Trophoblast cell (in vitro differentiated cells and primary cell): Measurements from ENCODE around the gene KLC3.

Experiments used
- DNase-seq, 2 donors: peaks; one replicate each; pipeline ENCODE4 v3.0.0-alpha.2; 2016
- H2AFZ ChIP-seq: 2 replicates; pipeline ENCODE4 v1.6.1; 2013; ENCODE audit warnings: low read length, moderate library complexity, mild to moderate bottlenecking; ENCODE audit not compliant: insufficient read depth, poor library complexity
- H2AK5ac ChIP-seq: 2 replicates; pipeline ENCODE4 v1.6.1; 2013; ENCODE audit warnings: mild to moderate bottlenecking, low read length
- H2BK120ac ChIP-seq: 2 replicates; pipeline ENCODE4 v1.6.1; 2013; ENCODE audit warnings: low read length, mild to moderate bottlenecking, moderate library complexity; ENCODE audit not compliant: insufficient read depth, poor library complexity
- H2BK12ac ChIP-seq: 2 replicates; pipeline ENCODE4 v1.6.1; 2013; ENCODE audit warnings: mild to moderate bottlenecking, low read length, moderate library complexity
- H2BK5ac ChIP-seq: 2 replicates; pipeline ENCODE4 v1.6.1; 2013; ENCODE audit warnings: low read length, low read depth, moderate library complexity, mild to moderate bottlenecking; ENCODE audit not compliant: poor library complexity
- H3K14ac ChIP-seq: 2 replicates; pipeline ENCODE4 v1.6.1; 2013; ENCODE audit warnings: mild to moderate bottlenecking, low read length
- H3K18ac ChIP-seq: 2 replicates; pipeline ENCODE4 v1.6.1; 2013; ENCODE audit warnings: mild to moderate bottlenecking, low read length
- H3K23ac ChIP-seq: 2 replicates; pipeline ENCODE4 v1.6.1; 2013; ENCODE audit warnings: low read length
- H3K27ac ChIP-seq: 2 replicates; pipeline ENCODE4 v1.5.1; 2013; ENCODE audit warnings: low read depth, mild to moderate bottlenecking, inconsistent platforms, low read length, moderate library complexity
- H3K27me3 ChIP-seq: 2 replicates; pipeline ENCODE4 v1.6.1; 2013; ENCODE audit warnings: inconsistent platforms, mild to moderate bottlenecking, low read length, moderate library complexity; ENCODE audit not compliant: insufficient read depth
- H3K36me3 ChIP-seq, 2 experiments: 1 replicate in 1 of 2; 2 replicates in 1 of 2; pipeline ENCODE4 v1.6.1; 2013; ENCODE audit warnings: low read length in 2 of 2, mild to moderate bottlenecking in 2 of 2, moderate library complexity in 1 of 2; ENCODE audit not compliant: insufficient read depth in 2 of 2, control insufficient read depth in 1 of 2
- H3K4ac ChIP-seq: 2 replicates; pipeline ENCODE4 v1.6.1; 2013; ENCODE audit warnings: low read depth, mild to moderate bottlenecking, low read length, moderate library complexity
- H3K4me1 ChIP-seq, 2 experiments: 1 replicate in 1 of 2; 2 replicates in 1 of 2; pipeline ENCODE4 v1.6.1; 2013; ENCODE audit warnings: low read length in 2 of 2, mild to moderate bottlenecking in 2 of 2, moderate library complexity in 1 of 2; ENCODE audit not compliant: insufficient read depth in 2 of 2, control insufficient read depth in 1 of 2
- H3K4me2 ChIP-seq: 2 replicates; pipeline ENCODE4 v1.6.1; 2013; ENCODE audit warnings: inconsistent platforms, mild to moderate bottlenecking, low read length, moderate library complexity
- H3K4me3 ChIP-seq: 2 replicates; pipeline ENCODE4 v1.5.1; 2013; ENCODE audit warnings: mild to moderate bottlenecking, low read depth, low read length, inconsistent platforms
- H3K79me1 ChIP-seq: one replicate; pipeline ENCODE4 v1.6.1; 2013; ENCODE audit warnings: low read length
- H3K79me2 ChIP-seq: 2 replicates; pipeline ENCODE4 v1.6.1; 2013; ENCODE audit warnings: low read length, mild to moderate bottlenecking; ENCODE audit not compliant: control insufficient read depth, insufficient read depth, poor library complexity
- H3K9ac ChIP-seq: 2 replicates; pipeline ENCODE4 v1.6.1; 2013; ENCODE audit warnings: mild to moderate bottlenecking, low read length
- H3K9me3 ChIP-seq: 2 replicates; pipeline ENCODE4 v1.6.1; 2013; ENCODE audit warnings: low read depth, mild to moderate bottlenecking, control low read depth, inconsistent platforms, low read length; ENCODE audit not compliant: insufficient read depth
- H4K12ac ChIP-seq: 2 replicates; pipeline ENCODE4 v1.6.1; 2013; ENCODE audit warnings: low read depth, mild to moderate bottlenecking, low read length, moderate library complexity
- H4K8ac ChIP-seq: 2 replicates; pipeline ENCODE4 v1.6.1; 2013; ENCODE audit warnings: low read depth, mild to moderate bottlenecking, low read length, moderate library complexity
- H4K91ac ChIP-seq: one replicate; pipeline ENCODE4 v1.6.1; 2013; ENCODE audit warnings: low read depth, mild to moderate bottlenecking, low read length, moderate library complexity
- WGBS: extraction: QIAGEN DNeasy Blood & Tissue Kit; methylation state at CpG from one replicate; pipeline ENCODE4 v1.1.7; 2013; ENCODE audit warnings: missing lambda C conversion rate; ENCODE audit not compliant: insufficient read length, insufficient coverage; ENCODE audit errors: extremely low coverage; 5-methylcytosine and 5-hydroxymethylcytosine counted together

The KLC3 gene

GRCh38 chr19:45363861-45364459 is 23.4 kb downstream of the KLC3 start:
- no peak overlapping the region for H3K18ac ChIP-seq
- DNase-seq = no peak
- H3K4me1 ChIP-seq = peaks cover 2 to 3% of the 10 kb centered on the region in 2 experiments
- H3K14ac ChIP-seq = no peak overlapping the region
- no peak overlapping the region for H4K12ac ChIP-seq
- no peak overlapping the region for H3K4me2 ChIP-seq
- H3K4ac ChIP-seq = no peak overlapping the region
- no peak overlapping the region for H2AK5ac ChIP-seq
- H3K79me1 ChIP-seq = no peaks in the 10 kb centered on the region
- no peak overlapping the region for H2BK120ac ChIP-seq
- no peak overlapping the region for H4K8ac ChIP-seq
- H2BK12ac ChIP-seq = no peak overlapping the region
- H3K36me3 ChIP-seq = peaks cover 46% of the 10 kb centered on the region in 2 experiments
- no peaks in the 10 kb centered on the region for H3K79me2 ChIP-seq
- H3K9me3 ChIP-seq = no peaks in the 10 kb centered on the region
- no peak overlapping the region for H3K4me3 ChIP-seq
- H3K23ac ChIP-seq = no peak overlapping the region
- H3K27ac ChIP-seq = no peak overlapping the region
- no peak overlapping the region for H4K91ac ChIP-seq
- H3K9ac ChIP-seq = no peak overlapping the region
- H2AFZ ChIP-seq = no peak overlapping the region
- H3K27me3 ChIP-seq = no peaks in the 10 kb centered on the region
- WGBS = no CpG with 5 or more reads among the region's 44 CpGs
- H2BK5ac ChIP-seq = no peak overlapping the region

GRCh38 chr19:45364696-45365095 is 24.1 kb downstream of the KLC3 start:
- no peaks in the 10 kb centered on the region for H3K79me1 ChIP-seq
- H4K8ac ChIP-seq = no peak overlapping the region
- peaks cover 5% of the 10 kb centered on the region in 2 experiments for H3K4me1 ChIP-seq
- H2AFZ ChIP-seq = no peak overlapping the region
- H4K91ac ChIP-seq = no peak overlapping the region
- H3K4me2 ChIP-seq = no peak overlapping the region
- no peak overlapping the region for H2AK5ac ChIP-seq
- H3K4ac ChIP-seq = no peak overlapping the region
- no peak overlapping the region for H3K23ac ChIP-seq
- no peak for DNase-seq
- no peak overlapping the region for H3K14ac ChIP-seq
- no peak overlapping the region for H4K12ac ChIP-seq
- no CpG with 5 or more reads among the region's 12 CpGs for WGBS
- no peak overlapping the region for H2BK12ac ChIP-seq
- H3K36me3 ChIP-seq = peaks cover 40% of the 10 kb centered on the region in 2 experiments
- no peak overlapping the region for H3K27ac ChIP-seq
- no peaks in the 10 kb centered on the region for H3K9me3 ChIP-seq
- H2BK5ac ChIP-seq = no peak overlapping the region
- H3K9ac ChIP-seq = no peak overlapping the region
- H3K79me2 ChIP-seq = no peaks in the 10 kb centered on the region
- H3K27me3 ChIP-seq = no peaks in the 10 kb centered on the region
- H3K4me3 ChIP-seq = no peak overlapping the region
- no peak overlapping the region for H2BK120ac ChIP-seq
- H3K18ac ChIP-seq = no peak overlapping the region

GRCh38 chr19:45368127-45368526 is 27.6 kb downstream of the KLC3 start:
- Histone ChIP-seq H4K8ac (no peak overlapping the region), H2AFZ (no peak overlapping the region), H3K23ac (no peak overlapping the region), H2BK120ac (no peak overlapping the region), H3K4me3 (no peak overlapping the region), H3K9ac (no peak overlapping the region), H2BK5ac (no peak overlapping the region), H3K9me3 (no peaks in the 10 kb centered on the region), H3K79me2 (no peaks in the 10 kb centered on the region), H3K79me1 (peaks cover 7% of the 10 kb centered on the region), H3K27me3 (no peaks in the 10 kb centered on the region), H3K18ac (no peak overlapping the region), H3K4ac (no peak overlapping the region), H4K12ac (no peak overlapping the region), H2BK12ac (no peak overlapping the region), H3K4me1 (peaks cover 5% of the 10 kb centered on the region in 2 experiments), H3K4me2 (no peak overlapping the region), H3K36me3 (peaks cover 20 to 24% of the 10 kb centered on the region in 2 experiments), H3K27ac (no peak overlapping the region), H2AK5ac (no peak overlapping the region), H3K14ac (no peak overlapping the region), H4K91ac (no peak overlapping the region)
- no CpG with 5 or more reads among the region's 4 CpGs for WGBS
- peak in 1 of 2 donors; percentile 27 for DNase-seq

GRCh38 chr19:45368737-45369340 is 28.3 kb downstream of the KLC3 start:
- Histone ChIP-seq H3K18ac (no peak overlapping the region), H4K91ac (no peak overlapping the region), H4K8ac (no peak overlapping the region), H2BK12ac (no peak overlapping the region), H3K4ac (no peak overlapping the region), H3K27me3 (no peaks in the 10 kb centered on the region), H3K4me3 (no peak overlapping the region), H4K12ac (no peak overlapping the region), H3K9ac (no peak overlapping the region), H2BK5ac (no peak overlapping the region), H2AFZ (no peak overlapping the region), H3K27ac (no peak overlapping the region), H2AK5ac (no peak overlapping the region), H3K14ac (no peak overlapping the region), H2BK120ac (no peak overlapping the region), H3K36me3 (peaks cover 13 to 16% of the 10 kb centered on the region in 2 experiments), H3K4me2 (no peak overlapping the region), H3K9me3 (no peaks in the 10 kb centered on the region), H3K79me1 (peaks cover 7% of the 10 kb centered on the region), H3K79me2 (no peaks in the 10 kb centered on the region), H3K23ac (peak overlapping the region; percentile 13), H3K4me1 (peaks cover 5% of the 10 kb centered on the region in 2 experiments)
- peak in 1 of 2 donors; percentile 5 for DNase-seq
- no CpG with 5 or more reads among the region's 11 CpGs for WGBS
